HG03139 (cell line): ENCODE results near the gene NCAM1.

Experiments used
- ATAC-seq: cut with Tn5 transposase; IDR thresholded peaks from one replicate; pipeline ENCODE4 v1.9.1; 2021; ENCODE audit not compliant: unreplicated experiment

NCAM1 gene

GRCh38 chr11:113272927-113273615 is 311.9 kb downstream of the NCAM1 start:
- ATAC-seq, result no peak

GRCh38 chr11:113273720-113274119 is 312.5 kb downstream of the NCAM1 start:
- ATAC-seq, result no peak

GRCh38 chr11:113274713-113275582 is 313.7 kb downstream of the NCAM1 start:
- no peak for ATAC-seq

GRCh38 chr11:113275602-113276001 is 314.4 kb downstream of the NCAM1 start:
- no peak for ATAC-seq

- ATAC-seq, result no peak
These were observed 315.2 kb downstream of the NCAM1 start for GRCh38 chr11:113276466-113276865.

- no peak for ATAC-seq
These were observed 316.7 kb downstream of the NCAM1 start for GRCh38 chr11:113277907-113278306.

GRCh38 chr11:113278481-113278880 is 317.3 kb downstream of the NCAM1 start:
- ATAC-seq, result no peak

- ATAC-seq, result no peak
These were observed 317.7 kb downstream of the NCAM1 start for GRCh38 chr11:113278925-113279324.

GRCh38 chr11:113279591-113279990 is 318.4 kb downstream of the NCAM1 start:
- ATAC-seq, result no peak

GRCh38 chr11:113281052-113281725 is 320.0 kb downstream of the NCAM1 start:
- ATAC-seq, result no peak

- ATAC-seq, result no peak
These were observed 321.7 kb downstream of the NCAM1 start for GRCh38 chr11:113282898-113283437.

- no peak for ATAC-seq
These were observed 322.7 kb downstream of the NCAM1 start for GRCh38 chr11:113283881-113284280.

- no peak for ATAC-seq
These were observed 324.8 kb downstream of the NCAM1 start for GRCh38 chr11:113286009-113286408.

- ATAC-seq, result no peak
These were observed 325.6 kb downstream of the NCAM1 start for GRCh38 chr11:113286509-113287497.

- ATAC-seq, result no peak
These were observed 326.6 kb downstream of the NCAM1 start for GRCh38 chr11:113287801-113288200.

GRCh38 chr11:113288286-113288863 is 327.2 kb downstream of the NCAM1 start:
- ATAC-seq, result no peak

- ATAC-seq, result peak; percentile 89
These were observed 328.4 kb downstream of the NCAM1 start for GRCh38 chr11:113289431-113290187.

- no peak for ATAC-seq
These were observed 332.7 kb downstream of the NCAM1 start for GRCh38 chr11:113293936-113294335.

- ATAC-seq, result no peak
These were observed 334.8 kb downstream of the NCAM1 start for GRCh38 chr11:113295993-113296392.
